Panc1 (cell line): Measurements from ENCODE around the gene LRSAM1.

ENCODE experiments used
- CTCF ChIP-seq: fragments of 450-650 bp; IDR thresholded peaks from 2 replicates; pipeline ENCODE4 v1.5.1; 2017; ENCODE audit warnings: mild to moderate bottlenecking
- POLR2AphosphoS5 ChIP-seq: IDR thresholded peaks from 2 replicates; pipeline ENCODE4 v1.6.1; 2012; ENCODE audit warnings: mild to moderate bottlenecking, low read depth, low read length, moderate library complexity

DNA sequence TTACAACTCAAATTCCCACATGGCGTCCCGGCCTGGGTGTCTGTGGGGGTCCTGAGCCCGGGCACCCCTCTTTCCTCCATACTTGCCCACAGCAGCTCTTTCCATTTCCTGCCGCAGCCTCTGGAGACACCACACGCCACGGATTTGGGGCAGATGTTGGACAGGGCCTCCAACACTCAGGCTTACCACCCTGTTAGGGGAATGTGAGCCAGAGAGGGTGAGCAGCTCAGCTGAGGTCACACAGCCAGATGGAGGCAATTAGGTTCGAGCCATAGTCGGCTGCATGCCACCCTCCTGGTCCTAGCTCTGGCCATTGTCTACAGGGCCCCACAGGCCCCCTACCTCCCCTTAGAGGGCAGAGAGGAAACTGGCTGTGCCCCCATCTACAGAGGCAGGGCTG lies 85.2 kb downstream of the LRSAM1 start:
- TF ChIP-seq POLR2AphosphoS5 (no peak), CTCF (no peak)
